Ovary (tissue), 3 donors: ENCODE results near the gene CEP83.

Experiments used
- CTCF ChIP-seq, 3 donors: fragments of 450-650 bp in 2 of 3; fragments of 200-600 bp in 1 of 3; IDR thresholded peaks; one replicate each; pipeline versions ENCODE4 v1.5.1 to v1.8.0; 2016 to 2022; ENCODE audit warnings: antibody characterized with exemption in 3 of 3, mild to moderate bottlenecking in 1 of 3
- POLR2A ChIP-seq: fragments of 450-650 bp; IDR thresholded peaks from one replicate; pipeline ENCODE4 v1.6.1; 2017; ENCODE audit warnings: antibody characterized with exemption, mild to moderate bottlenecking, moderate library complexity
- donor health status: DM: no; HTN: no; CAD: no.

- TF ChIP-seq CTCF (IDR thresholded peaks at IDR 0.05) (no peak), POLR2A (no peak)
These were observed 147.3 kb downstream of the CEP83 start for GRCh38 chr12:94312378-94312777.
